T follicular helper cell (primary cell): ENCODE results near the gene FAM120A.

ENCODE experiments used
- DNase-seq: peaks from one replicate; pipeline ENCODE4 v3.0.0-alpha.2; 2020; ENCODE audit warnings: low read depth

The FAM120A gene

DNA sequence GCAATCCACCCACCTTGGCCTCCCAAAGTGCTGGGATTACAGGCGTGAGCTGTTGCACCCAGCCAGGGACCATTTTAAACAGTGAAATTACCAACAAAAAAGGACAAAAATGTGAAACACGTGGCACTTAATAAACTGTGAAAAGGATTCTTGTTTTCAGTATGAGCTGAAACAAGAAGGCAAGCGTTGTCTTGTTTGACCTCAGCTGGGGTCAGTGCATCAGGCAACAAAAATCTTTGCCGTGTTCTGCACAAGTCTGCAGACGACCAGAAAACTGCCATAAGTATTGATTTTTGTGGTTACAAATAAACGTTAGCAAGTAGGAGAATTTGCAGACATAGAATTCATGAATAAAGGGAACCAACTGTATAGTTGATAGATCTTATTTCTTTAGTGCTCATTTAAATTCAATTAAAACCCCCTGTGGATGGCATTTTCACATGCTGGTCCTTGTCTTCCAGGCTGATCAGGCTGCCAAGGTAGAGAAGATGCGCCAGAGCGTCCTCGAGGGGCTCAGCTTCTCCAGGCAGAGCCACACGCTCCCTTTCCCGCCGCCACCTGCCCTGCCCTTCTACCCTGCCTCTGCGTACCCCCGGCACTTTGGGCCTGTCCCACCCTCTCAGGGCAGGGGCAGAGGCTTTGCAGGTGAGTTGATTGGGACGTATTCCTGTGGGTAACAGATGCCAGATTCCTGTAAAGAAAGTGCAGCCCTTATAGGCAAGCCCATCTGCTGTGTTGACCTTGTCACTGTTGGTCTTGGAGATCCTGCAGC, 106.1 kb downstream of the FAM120A start:
- no peak for DNase-seq

DNA sequence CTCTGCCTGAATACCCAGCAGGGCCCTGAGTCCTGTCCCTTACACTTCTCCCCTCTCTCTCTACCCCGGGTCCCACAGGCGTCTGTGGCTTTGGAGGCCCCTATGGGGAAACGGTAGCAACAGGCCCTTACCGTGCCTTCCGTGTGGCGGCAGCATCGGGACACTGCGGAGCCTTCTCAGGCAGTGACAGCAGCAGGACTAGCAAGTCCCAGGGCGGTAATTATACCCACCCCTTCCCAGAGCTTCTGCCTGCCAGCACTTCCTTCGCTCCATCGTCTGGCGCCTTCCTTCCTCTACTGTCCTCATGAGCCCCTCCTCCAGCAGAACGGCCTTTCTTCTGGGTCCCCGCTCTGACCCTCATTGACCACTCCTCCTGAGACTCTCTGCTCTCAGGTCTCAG, 107.0 kb downstream of the FAM120A start:
- no peak for DNase-seq

DNA sequence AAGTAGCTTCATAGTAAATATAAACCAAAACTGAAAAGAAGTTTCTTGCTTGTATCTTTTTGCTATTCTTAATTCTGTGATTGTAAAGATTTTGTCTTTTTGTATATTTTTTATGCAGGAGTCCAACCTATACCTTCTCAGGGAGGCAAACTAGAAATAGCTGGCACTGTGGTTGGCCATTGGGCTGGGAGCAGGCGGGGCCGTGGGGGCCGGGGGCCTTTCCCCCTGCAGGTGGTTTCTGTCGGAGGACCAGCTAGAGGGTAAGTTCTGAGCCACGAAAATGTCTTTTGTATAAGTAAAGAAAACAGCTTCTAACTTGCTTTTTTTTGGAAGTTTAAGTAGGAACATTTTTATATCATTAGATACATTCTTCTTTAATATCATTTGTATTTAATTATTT, 109.5 kb downstream of the FAM120A start:
- no peak for DNase-seq

DNA sequence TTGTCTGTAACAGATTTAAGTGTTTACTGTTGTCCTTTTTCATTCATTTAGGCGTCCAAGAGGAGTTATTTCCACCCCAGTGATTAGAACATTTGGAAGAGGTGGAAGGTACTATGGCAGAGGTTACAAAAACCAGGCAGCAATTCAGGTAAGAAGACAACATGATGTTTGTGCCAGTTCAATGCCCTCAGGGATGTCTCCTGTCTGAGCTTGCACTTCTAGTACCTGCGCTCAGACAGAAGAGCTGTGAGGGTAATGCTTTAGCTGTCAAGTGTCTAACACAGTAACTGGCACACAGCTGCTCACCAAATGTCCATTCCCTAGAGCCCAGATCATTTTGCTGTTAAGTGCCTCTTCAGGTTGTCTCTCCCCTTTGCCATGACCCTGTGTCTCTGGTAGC, 110.7 kb downstream of the FAM120A start:
- no peak for DNase-seq

DNA sequence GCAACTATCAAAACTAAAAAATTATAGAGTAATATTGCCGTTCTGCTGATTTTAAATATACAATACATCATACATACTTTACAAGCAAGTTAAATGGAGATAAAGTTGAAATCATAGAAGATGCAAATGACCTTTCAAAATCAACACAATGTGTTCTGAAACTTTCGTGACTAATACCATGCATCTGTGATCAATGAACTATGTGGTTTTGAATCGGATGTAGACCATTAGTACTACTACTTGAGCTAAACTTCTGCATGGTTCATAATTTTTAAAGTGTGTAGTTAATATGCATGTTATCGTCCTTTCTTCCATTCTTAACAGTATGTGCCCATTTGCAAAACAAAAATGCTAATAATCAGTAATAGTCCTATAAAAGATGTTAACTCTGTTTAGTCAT, 113.6 kb downstream of the FAM120A start:
- DNase-seq = no peak

DNA sequence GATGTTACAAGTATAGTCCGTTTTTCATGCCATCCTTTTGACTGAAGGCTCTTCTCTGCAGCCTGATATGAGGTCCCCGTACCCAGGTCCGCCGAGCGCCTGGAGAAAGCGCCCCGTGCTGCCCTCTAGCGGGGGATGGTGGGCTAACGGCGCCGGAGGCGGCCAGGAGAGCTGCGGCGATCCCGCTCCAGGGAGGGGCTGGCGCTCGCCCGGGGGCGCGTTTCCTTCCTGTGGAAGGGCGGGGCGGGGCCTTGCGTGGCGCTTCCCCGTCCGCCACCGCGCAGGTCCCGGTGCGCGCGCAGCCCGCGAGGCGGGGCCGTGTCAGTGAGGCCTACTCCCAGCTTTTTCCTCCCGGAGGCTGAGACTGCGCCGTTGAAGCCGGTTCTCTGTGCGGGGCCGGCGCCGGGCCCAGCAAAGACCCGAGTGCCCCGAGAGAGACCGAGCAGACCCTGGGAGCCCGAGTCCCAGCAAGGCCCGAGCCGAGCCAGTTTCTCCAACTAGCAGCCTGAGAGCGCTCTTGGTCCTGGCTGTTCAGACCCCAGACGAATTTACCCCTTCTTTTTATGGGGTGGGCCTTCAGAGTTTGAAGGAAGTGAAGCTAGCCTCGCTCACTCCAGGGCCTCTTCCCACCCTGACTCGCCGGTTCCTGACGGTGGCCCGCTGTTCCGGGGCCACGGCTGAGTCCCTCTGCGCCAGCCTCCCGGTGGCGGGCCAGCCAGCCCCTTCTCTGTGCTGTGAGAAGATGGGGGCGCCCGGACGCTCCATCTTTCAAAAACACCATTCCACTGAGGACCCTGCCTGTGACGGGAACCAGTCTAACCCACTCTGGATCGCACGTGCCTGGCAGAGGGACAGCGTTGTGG, 115.2 kb downstream of the FAM120A start:
- peak; percentile 97 for DNase-seq

DNA sequence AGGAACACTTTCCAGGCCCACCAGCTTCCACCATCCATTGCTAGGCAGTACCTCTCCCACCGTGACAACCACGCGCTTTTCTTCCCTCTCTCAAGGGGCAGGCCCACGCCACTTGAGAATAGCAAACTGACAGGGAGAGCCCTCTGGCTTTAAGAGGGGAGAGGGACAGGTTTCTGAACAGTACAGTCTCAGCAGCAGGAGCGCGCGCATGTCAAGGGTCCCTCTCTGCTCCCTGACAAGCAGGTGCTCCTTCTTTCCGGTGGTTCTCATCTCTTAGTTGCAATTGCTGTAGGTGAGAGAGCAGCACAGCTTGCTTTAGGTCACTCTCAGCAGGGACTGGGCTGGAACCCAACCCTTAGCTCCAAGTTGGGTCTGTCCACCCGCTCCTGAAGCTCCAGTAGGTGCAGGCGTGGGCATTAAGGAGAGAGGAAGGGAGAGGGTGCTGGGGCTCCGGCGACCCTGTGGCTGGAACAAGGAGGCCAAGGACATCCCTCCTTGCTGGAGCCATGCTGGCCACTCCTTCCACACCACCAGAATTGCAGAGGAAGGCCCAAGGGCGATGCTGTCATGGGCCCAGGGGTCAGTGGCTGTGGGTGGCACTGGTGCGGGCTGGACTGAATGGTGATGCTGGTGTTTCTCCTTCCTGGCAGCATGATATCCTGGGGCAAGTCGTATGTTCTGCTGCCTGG, 115.9 kb downstream of the FAM120A start:
- no peak for DNase-seq

DNA sequence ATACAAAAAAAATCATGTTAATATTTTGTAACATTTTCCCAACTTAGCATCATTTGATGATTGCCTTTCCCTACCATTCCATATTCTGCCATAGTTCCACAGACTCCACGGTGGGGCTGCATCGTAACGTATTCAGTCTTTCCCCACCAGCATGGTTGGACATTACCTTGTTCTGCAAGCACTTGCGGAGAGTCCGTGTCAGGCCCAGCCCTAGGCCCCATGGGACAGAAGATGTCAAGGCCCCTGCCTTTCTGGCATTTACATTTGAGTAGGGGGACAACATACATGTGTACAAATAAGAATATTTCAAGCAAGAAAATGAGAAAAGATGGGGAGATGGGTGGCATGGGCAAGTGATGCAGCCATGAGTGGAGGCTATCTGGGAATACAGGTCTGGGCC, 116.7 kb downstream of the FAM120A start:
- no peak for DNase-seq

DNA sequence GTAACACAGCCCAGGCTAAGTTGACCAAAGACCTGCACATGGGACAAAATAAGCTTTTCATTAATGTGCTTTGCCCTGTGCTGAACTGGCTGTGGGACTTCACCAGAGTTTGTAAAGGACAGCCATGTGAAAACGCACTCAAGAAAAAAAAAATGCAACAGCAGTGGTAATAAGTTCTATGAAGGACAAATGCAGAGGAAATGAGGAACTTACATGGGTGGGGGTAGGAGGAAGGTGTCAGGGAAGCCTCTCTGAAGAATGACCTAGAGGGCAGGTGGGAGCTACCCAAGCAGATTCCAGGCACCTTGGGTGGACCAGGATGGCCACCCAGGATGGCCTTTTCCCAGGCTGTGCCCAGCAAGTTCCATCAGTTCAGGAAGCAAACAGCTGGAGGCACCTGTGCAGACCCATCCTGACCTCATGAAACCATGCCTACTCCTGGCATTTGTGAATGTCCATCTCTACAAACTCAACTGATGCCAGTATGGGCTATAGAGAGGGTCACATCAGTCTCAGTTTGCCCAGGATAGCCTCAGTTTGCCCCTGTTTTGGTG, 118.2 kb downstream of the FAM120A start:
- no peak for DNase-seq

DNA sequence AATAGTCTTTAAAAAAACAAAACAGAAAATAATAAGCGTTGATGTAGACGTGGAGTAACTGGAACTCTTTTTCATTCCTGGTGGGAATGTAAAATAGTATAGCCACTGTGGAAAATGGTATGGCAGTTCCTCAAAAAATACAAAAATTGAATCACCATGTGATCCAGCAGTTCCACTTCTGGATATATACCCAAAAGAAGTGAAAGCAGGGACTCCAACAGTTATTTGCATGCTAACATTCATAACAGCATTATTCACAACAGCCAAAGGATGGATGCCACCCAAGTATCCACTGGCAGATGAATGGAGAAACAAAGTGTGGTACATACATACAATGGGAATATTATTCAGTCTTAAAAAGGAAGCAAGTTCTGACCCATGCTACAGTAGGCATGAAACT, 120.7 kb downstream of the FAM120A start:
- no peak for DNase-seq

DNA sequence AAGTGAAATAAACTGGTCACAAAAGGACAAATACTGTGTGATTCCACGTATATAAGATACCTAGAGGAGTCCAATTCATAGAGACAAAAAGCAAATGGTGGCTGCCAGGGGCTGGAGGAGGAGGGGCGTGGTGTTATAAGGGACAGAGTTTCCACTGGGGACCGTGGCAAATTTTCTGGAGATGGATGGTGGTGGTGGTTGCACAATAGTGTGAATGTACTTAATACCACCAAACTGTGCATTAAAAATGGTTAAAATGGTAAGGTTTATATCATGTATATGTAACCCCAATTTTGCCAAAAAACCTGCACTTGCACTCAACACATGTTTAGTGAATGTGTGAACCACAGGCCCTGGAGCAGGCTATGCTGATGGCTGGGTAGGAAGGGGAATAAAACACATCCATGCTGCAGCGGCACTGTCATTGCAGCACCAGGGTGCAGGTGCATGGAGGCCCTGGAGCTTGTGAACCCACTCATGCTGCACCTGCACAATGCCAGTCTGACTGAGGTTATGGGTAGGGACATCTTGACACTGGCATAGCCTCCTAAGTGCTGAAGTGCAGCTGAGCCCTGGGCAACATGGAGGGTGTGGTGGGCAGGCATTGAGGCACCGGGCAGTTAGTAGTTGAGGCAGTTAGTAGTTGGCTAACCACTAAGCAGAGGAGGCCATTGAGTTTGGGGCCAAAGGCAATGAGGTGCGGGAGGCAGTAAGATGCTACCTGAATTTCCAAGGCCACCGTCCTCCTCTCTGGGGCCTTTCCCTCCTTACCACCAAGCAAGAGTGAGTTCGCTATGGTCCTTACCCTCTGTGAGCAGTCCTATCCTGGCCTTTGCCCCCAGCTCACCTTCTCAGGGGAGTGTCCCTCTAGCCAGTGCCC, 121.4 kb downstream of the FAM120A start:
- no peak for DNase-seq

DNA sequence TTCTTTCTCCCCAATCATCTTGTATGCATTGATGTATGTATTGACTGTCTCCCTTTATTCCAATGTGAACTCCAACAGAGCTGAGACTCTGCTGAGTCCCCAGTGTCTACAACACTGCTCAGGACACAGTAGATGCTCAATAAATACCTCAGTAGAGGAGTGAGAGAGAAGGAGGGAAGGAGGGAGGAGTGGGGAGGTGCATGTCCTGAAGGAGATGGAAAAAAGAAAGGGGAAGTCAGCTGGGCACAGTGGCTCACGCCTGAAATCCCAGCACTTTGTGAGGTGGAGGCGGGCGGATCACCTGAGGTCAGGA, 122.0 kb downstream of the FAM120A start:
- no peak for DNase-seq

DNA sequence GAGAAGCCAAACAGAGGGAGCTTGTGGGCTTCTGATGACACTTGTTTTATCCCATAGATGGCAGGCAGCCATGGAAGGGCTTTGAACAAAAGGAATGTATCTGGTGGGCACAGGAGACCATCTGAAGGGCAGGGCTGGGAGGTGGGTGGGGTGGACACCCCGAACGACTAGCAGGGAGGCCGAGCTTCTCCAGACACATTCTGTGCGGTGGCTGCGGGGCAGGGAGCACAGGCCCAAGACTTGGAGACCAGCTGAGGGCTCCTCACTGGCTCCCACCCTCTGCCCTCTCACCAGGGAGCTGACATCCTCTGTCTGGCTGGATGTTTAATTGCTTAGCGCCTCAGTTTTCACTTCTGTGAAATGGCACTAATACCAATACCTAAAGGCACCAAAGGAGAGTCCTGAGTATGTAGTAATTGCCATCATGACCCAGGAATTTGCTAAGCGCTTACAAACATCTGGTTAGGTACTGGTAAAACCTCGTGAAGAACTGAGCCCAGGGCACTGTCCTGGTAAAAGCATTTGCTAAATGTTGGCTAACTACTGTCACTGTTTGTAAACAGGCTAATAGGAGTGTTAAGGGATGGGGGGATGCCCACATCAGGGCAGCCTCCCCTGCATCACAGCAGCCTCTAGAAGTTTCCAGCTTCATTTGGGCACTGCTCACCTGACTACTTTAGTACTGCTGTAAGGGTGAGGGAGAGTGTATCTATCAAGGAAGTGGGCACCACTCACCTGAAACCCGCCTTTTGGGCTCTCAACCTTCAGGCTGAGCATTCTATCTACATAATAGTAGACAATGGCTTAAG, 122.8 kb downstream of the FAM120A start:
- DNase-seq = no peak

DNA sequence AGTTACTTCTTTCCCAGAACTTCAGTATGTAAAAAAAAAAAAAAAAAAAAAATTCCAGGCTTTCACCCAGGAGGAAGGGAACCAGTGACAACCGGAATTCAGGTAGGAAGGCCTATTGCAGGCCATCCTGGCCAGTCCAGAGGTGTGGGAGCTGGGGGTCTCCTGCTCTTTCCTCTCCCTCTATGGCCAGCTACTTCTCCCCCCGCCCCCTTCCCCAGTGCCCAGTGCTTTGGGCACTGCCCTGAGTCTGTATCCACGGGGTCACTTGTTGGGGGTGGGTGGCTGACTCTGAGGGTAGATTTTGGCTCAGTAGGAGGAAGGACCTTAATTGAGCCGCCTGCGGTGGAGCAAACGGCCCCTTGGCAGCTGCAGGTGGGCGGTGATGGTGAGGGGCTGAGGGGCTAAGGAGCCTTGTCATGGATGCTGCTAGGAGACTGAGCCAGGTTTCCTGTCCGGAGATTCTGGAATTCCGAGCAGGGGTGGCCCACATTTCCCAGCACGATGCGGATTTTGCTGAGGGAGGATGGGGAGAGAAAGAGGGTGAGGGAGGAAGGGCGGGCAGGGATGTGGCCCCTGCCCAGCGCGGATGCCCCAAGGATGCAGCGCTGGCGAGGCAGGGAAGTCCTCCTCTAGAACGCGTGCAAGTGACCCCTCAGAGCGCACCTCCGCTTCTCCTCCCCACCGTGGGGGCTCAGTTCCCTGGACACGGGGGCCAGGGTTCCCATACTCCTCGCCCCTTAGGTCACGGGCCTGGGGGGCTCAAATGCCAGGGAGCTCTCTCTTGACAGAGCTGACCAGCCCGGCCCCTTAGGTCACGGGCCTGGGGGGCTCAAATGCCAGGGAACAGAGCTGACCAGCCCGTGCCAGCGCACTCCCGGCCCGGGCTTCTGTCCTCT, 123.7 kb downstream of the FAM120A start:
- DNase-seq = no peak

DNA sequence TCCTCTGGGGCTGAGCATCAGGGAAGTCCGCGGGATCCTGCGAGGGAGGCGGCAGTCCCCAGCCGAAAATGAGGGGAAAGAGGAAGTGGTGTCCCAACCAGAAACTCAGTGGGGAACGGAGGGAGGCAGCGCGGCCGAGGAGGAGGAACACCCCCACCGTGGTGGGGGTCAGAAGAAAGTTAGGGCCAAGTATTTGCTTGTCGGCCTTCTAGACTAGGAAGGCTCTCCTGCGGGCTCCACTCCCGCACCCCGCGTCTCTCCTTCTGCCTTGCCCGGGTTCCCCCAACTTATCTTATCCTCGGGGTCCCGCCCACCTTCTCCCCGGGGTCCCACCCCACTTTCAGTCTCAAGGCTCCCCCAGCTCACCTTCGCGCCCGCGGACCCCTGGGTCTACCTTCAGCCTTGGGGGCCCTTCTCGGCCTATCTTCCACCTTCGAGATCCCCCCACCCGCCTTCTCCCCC, 124.3 kb downstream of the FAM120A start:
- peak; percentile 38 for DNase-seq

DNA sequence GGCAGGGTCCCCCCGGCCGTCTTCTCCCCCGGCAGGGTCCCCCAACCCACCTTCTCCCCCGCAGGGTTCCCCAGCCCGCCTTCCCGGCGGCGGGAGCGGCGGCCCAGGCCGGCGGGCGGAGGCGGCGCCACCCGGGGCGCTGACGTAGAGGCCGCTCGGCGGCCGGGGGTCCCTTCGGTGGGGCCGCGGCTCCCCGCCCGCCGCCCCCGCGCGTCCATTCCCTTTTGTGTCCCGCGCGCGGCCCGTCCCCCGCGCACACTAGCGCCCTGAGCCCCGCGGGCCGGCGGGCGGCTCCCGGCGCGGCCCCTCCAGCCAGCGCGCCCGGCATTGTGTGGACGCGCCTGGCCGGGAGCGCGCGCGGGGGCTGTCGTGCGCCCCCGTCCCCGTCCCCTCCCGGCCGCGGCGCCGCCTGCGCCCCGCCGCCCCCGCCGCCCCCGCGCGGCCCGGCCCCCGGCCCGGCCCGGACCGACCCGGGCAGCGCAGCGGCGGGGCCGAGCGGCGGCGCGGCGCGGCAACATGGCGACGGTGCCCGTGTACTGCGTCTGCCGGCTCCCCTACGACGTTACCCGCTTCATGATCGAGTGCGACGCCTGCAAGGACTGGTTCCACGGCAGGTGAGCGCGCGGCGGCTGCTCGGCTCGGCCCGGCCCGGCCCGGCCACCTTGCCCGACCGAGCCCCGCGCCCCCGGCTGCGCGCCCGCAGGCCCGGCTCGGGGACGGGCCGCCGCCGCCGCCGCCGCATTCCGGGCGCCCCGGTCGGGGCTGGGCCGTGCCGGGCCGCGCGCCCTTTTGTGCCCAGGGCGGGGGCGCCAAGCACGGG, 125.0 kb downstream of the FAM120A start, which contains the start of gene PHF2:
Gene PHF2, plus strand, starts transcription at position 327 of the 820 bp plus-strand sequence. Its CDS starts 190 bp downstream, at position 517.
- no peak for DNase-seq

DNA sequence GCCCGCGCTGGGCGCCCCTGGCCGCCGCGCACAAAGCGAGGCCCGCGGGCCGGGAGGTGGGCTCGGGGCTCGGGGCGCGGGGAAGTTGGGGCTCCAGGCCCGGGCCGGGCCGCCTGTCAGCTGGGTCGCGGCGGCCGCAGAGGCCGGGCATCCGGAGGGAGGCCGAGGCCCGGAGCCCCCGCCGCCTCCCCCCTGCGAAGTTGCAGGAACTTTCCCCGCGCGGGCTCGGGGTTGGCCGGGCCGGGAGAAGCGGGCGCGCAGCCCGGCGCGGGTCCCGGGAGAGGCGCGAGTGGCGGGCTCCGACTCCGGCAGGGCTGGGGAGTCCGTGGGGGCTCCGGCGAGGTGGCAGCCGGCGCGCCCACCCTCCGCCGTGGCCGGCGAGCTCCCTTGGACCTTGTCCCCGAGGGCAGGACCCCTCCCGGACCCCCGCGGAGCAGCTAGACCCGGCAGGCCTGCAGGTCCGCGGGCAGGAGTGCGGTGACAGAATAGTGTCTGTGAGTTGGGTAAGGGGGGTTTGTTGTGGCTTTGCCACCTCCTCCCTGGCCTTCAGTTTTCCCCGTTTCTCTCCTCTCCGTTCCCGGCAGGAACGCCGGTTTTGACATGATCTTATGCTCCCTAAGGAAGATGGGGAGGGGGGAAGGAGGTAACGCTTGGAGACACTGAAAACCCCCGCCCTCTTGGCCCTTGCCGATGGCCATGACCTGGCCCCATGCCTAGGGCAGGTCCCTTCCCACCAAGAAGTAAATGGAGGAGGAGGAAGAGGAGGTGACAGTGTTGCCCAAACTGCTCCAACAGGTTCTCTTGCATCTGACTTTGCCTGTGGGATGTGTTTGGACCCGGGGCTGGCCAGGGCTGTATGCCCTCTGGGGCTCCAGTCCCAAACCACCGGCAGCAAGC, 125.8 kb downstream of the FAM120A start:
- no peak for DNase-seq
